Measurements from ENCODE around the gene TEX101. TPM values are rescaled to one million over a fixed set of nuclear protein-coding genes. Genes with fewer than 3 reads are reported as not detected.
"Not testable (repeated sequence)": the region's sequence is repeated elsewhere in the genome, so short reads cannot be mapped to it uniquely, and the experiment has no call there.

Gene TEX101
- total RNA-seq, 1 experiment from 2014 or later = not detected

DNA sequence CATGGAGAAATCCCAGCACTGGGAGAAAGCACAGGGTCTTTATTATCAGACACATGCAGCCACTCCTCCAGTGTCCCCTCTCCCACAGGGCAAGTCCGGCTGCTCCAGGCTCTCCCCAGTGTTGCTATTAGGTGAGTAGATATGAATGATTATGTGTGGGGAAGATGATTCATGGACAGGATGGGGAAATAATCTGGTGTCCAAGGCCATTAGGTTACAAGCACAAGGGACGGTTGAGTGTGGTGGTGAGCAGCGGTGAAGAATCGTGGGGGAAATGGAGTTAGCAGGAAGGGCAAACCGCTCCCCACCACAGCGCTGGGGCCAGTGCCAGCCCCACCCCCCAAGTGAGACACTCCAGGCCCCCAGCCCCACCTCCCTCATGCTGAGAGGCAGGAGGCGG is 42.2 kb upstream of the TEX101 start:
- no peak overlapping the region for H3K9ac ChIP-seq (ENCODE audit: extremely low read depth, insufficient read length, low read length)
- H2BK20ac ChIP-seq (ENCODE audit: low read depth, low read length, poor library complexity, severe bottlenecking) = no peak overlapping the region
- no peak overlapping the region for H4K5ac ChIP-seq (ENCODE audit: insufficient read length, low read depth, low read length)
- no peaks in the 10 kb centered on the region for H3K79me2 ChIP-seq (ENCODE audit: insufficient read depth, low read length)
- no peak overlapping the region for H3K4me2 ChIP-seq (ENCODE audit: insufficient read depth, insufficient read length, low read length)
- H2BK12ac ChIP-seq (ENCODE audit: insufficient read length, low read depth, low read length) = no peak overlapping the region
- no peak overlapping the region for H3T11ph ChIP-seq (ENCODE audit: low read length)
- no peaks in the 10 kb centered on the region for H3K79me1 ChIP-seq (ENCODE audit: insufficient read depth, low read depth, low read length, poor library complexity, severe bottlenecking)
- Mint-ChIP-seq H3K4me1 (peaks cover 2 to 7% of the 10 kb centered on the region in 2 experiments; a peak in 2 of 4 replicates), H3K36me3 (ENCODE audit: insufficient read depth in 1 of 3, low read depth in 3 of 3) (peaks cover 0 to 2% (median 0%) of the 10 kb centered on the region in 3 experiments; a peak in 1 of 7 replicates), H3K27ac (no peak overlapping the region), H3K9me3 (peaks cover 6 to 29% of the 10 kb centered on the region in 2 experiments; a peak in 4 of 5 replicates), H3K4me3 (no peak overlapping the region), H3K27me3 (ENCODE audit: low read depth) (peaks cover 12% of the 10 kb centered on the region)
- H3K27ac ChIP-seq (ENCODE audit: insufficient read length, low read depth, low read length) = no peak overlapping the region
- no peak overlapping the region for H2AFZ ChIP-seq (ENCODE audit: low read length)
- DNase-seq = no peak
- no peak overlapping the region for H2BK5ac ChIP-seq (ENCODE audit: insufficient read length, low read length)
- H3K14ac ChIP-seq (ENCODE audit: insufficient read depth, low read length) = no peak overlapping the region
- H2BK15ac ChIP-seq (ENCODE audit: low read depth, low read length) = no peak overlapping the region
- H3K18ac ChIP-seq (ENCODE audit: insufficient read length, low read depth, low read length) = no peak overlapping the region
- no peak overlapping the region for H2BK120ac ChIP-seq (ENCODE audit: low read depth, low read length, poor library complexity, severe bottlenecking)
- no peak overlapping the region for H3K4ac ChIP-seq (ENCODE audit: low read depth, low read length)
- H4K91ac ChIP-seq (ENCODE audit: insufficient read length, low read depth, low read length) = no peak overlapping the region
- no peaks in the 10 kb centered on the region for H4K20me1 ChIP-seq (ENCODE audit: control insufficient read depth, insufficient read depth, insufficient read length)
- no peak overlapping the region for H3K56ac ChIP-seq (ENCODE audit: insufficient read length, low read depth, low read length)
- no peak overlapping the region for H4K8ac ChIP-seq (replicated peaks; ENCODE audit: insufficient read length, low read depth, low read length)
- no peaks in the 10 kb centered on the region for H3K23me2 ChIP-seq (ENCODE audit: insufficient read length, low read depth, low read length, poor library complexity, severe bottlenecking)
- no peak overlapping the region for H3K23ac ChIP-seq (ENCODE audit: insufficient read length, low read depth, low read length)
- TF ChIP-seq, protein P1, sequence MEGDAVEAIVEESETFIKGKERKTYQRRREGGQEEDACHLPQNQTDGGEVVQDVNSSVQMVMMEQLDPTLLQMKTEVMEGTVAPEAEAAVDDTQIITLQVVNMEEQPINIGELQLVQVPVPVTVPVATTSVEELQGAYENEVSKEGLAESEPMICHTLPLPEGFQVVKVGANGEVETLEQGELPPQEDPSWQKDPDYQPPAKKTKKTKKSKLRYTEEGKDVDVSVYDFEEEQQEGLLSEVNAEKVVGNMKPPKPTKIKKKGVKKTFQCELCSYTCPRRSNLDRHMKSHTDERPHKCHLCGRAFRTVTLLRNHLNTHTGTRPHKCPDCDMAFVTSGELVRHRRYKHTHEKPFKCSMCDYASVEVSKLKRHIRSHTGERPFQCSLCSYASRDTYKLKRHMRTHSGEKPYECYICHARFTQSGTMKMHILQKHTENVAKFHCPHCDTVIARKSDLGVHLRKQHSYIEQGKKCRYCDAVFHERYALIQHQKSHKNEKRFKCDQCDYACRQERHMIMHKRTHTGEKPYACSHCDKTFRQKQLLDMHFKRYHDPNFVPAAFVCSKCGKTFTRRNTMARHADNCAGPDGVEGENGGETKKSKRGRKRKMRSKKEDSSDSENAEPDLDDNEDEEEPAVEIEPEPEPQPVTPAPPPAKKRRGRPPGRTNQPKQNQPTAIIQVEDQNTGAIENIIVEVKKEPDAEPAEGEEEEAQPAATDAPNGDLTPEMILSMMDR (conservative IDR thresholded peaks at IDR 0.05) = no peak
- no peaks in the 10 kb centered on the region for H3K27me3 ChIP-seq (ENCODE audit: insufficient read depth, low read length)
- H3K4me1 ChIP-seq (ENCODE audit: insufficient read depth, low read length) = no peaks in the 10 kb centered on the region
- H2AK5ac ChIP-seq (ENCODE audit: insufficient read length, low read length) = no peak overlapping the region
- H3K9me3 ChIP-seq (ENCODE audit: control insufficient read depth, low read depth, low read length) = no peaks in the 10 kb centered on the region
- no CpG with 5 or more reads among the region's 7 CpGs for WGBS (ENCODE audit: extremely low coverage, insufficient read length, low lambda C conversion rate)

DNA sequence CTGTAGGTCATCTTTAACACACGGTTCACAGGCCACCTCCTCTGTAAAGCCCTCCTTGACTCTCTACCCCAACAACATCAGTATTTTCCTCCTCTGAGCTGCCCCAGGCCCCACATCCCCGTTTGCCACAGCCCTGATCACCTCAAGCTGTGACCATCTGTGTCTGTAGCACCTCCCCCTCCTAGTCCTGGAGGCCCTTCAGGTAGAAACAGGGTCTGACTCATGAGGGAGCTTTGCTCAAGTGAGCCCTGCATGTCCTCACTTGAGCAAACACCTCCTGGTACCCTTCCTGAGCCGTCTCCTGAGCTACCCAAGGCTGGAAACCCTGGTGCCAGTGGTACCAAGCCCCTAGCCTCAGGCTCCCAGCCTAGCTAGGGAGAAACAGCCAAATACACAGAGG is 37.1 kb upstream of the TEX101 start:
- H3K9me3 Mint-ChIP-seq = peaks cover 7 to 28% of the 10 kb centered on the region in 2 experiments; a peak in 4 of 5 replicates
- not testable (repeated sequence) for H3K9ac ChIP-seq (ENCODE audit: extremely low read depth, insufficient read length, low read length); H3K23me2 ChIP-seq (ENCODE audit: insufficient read length, low read depth, low read length, poor library complexity, severe bottlenecking)

More for the DNA sequence above, 37.1 kb upstream of the TEX101 start:
- not testable (repeated sequence) for H3K27me3 ChIP-seq (ENCODE audit: insufficient read depth, low read length); H3K4me3 Mint-ChIP-seq; H3T11ph ChIP-seq (ENCODE audit: low read length); H2BK120ac ChIP-seq (ENCODE audit: low read depth, low read length, poor library complexity, severe bottlenecking); H2AK5ac ChIP-seq (ENCODE audit: insufficient read length, low read length); H3K4ac ChIP-seq (ENCODE audit: low read depth, low read length); H3K79me2 ChIP-seq (ENCODE audit: insufficient read depth, low read length); H2BK20ac ChIP-seq (ENCODE audit: low read depth, low read length, poor library complexity, severe bottlenecking); H4K20me1 ChIP-seq (ENCODE audit: control insufficient read depth, insufficient read depth, insufficient read length); H3K4me1 Mint-ChIP-seq; H2BK15ac ChIP-seq (ENCODE audit: low read depth, low read length); H3K4me1 ChIP-seq (ENCODE audit: insufficient read depth, low read length); H3K27ac Mint-ChIP-seq; H3K27me3 Mint-ChIP-seq (ENCODE audit: low read depth); H3K27ac ChIP-seq (ENCODE audit: insufficient read length, low read depth, low read length); H4K8ac ChIP-seq (replicated peaks; ENCODE audit: insufficient read length, low read depth, low read length); H2BK5ac ChIP-seq (ENCODE audit: insufficient read length, low read length); DNase-seq; H3K23ac ChIP-seq (ENCODE audit: insufficient read length, low read depth, low read length); H4K91ac ChIP-seq (ENCODE audit: insufficient read length, low read depth, low read length); H2BK12ac ChIP-seq (ENCODE audit: insufficient read length, low read depth, low read length); H3K9me3 ChIP-seq (ENCODE audit: control insufficient read depth, low read depth, low read length); H3K18ac ChIP-seq (ENCODE audit: insufficient read length, low read depth, low read length); H2AFZ ChIP-seq (ENCODE audit: low read length); H3K56ac ChIP-seq (ENCODE audit: insufficient read length, low read depth, low read length); H3K79me1 ChIP-seq (ENCODE audit: insufficient read depth, low read depth, low read length, poor library complexity, severe bottlenecking); H3K4me2 ChIP-seq (ENCODE audit: insufficient read depth, insufficient read length, low read length); H4K5ac ChIP-seq (ENCODE audit: insufficient read length, low read depth, low read length); H3K36me3 Mint-ChIP-seq (ENCODE audit: insufficient read depth in 1 of 3, low read depth in 3 of 3); H3K14ac ChIP-seq (ENCODE audit: insufficient read depth, low read length)
- no CpG with 5 or more reads among the region's 3 CpGs for WGBS (ENCODE audit: extremely low coverage, insufficient read length, low lambda C conversion rate)

Data from H9 (cell line).